Fibroblast of lung (primary cell): ENCODE measurements around the gene TPST2. TPM values are rescaled to one million over a fixed set of nuclear protein-coding genes. Genes with fewer than 3 reads are reported as not detected.

Source experiments
- DNase-seq, 2 donors: peaks; one replicate each; pipeline versions ENCODE4 v3.0.0 to v3.0.0-alpha.2; 2010; ENCODE audit warnings: low read depth in 2 of 2
- H2AFZ ChIP-seq: 2 replicates; pipeline ENCODE4 v1.5.1; 2012; ENCODE audit warnings: low read length, control low read depth, inconsistent platforms
- H3K27ac ChIP-seq: 2 replicates; pipeline ENCODE4 v1.5.1; 2011; ENCODE audit warnings: low read length, control low read depth; ENCODE audit not compliant: insufficient read depth
- H3K27me3 ChIP-seq: 2 replicates; pipeline ENCODE4 v1.5.1; 2011; ENCODE audit warnings: mild to moderate bottlenecking, low read length; ENCODE audit not compliant: control insufficient read depth, insufficient read depth
- H3K36me3 ChIP-seq: 2 replicates; pipeline ENCODE4 v1.5.1; 2011; ENCODE audit warnings: low read length; ENCODE audit not compliant: control insufficient read depth, insufficient read depth
- H3K4me1 ChIP-seq: 2 replicates; pipeline ENCODE4 v1.5.1; 2011; ENCODE audit warnings: low read length; ENCODE audit not compliant: control insufficient read depth, insufficient read depth; ENCODE audit errors: extremely low read depth
- H3K4me2 ChIP-seq: 2 replicates; pipeline ENCODE4 v1.5.1; 2011; ENCODE audit warnings: low read length, control low read depth; ENCODE audit not compliant: insufficient read depth; ENCODE audit errors: extremely low read depth
- H3K4me3 ChIP-seq, 4 experiments: fragments of 200-600 bp in 1 of 4; sonication (generic) in 1 of 4; replicated peaks in 1 of 4; 2 replicates each; pipeline ENCODE4 v1.5.1; 2011 to 2016; ENCODE audit warnings: low read length in 4 of 4, low read depth in 3 of 4, mild to moderate bottlenecking in 3 of 4, control low read depth in 2 of 4, inconsistent platforms in 1 of 4, mixed read lengths in 1 of 4; ENCODE audit not compliant: insufficient read depth in 1 of 4; ENCODE audit errors: control extremely low read depth in 1 of 4
- H3K79me2 ChIP-seq: 2 replicates; pipeline ENCODE4 v1.5.1; 2012; ENCODE audit warnings: mild to moderate bottlenecking, low read length, inconsistent platforms; ENCODE audit not compliant: control insufficient read depth, insufficient read depth
- H3K9ac ChIP-seq: 2 replicates; pipeline ENCODE4 v1.5.1; 2011; ENCODE audit warnings: mild to moderate bottlenecking, low read length, control low read depth; ENCODE audit not compliant: insufficient read depth
- H3K9me3 ChIP-seq: 2 replicates; pipeline ENCODE4 v1.5.1; 2012; ENCODE audit warnings: low read depth, low read length; ENCODE audit not compliant: control insufficient read depth, insufficient read depth
- H4K20me1 ChIP-seq: 2 replicates; pipeline ENCODE4 v1.5.1; 2011; ENCODE audit warnings: low read length; ENCODE audit not compliant: control insufficient read depth, insufficient read depth; ENCODE audit errors: extremely low read depth
- EZH2 ChIP-seq: IDR thresholded peaks from 2 replicates; pipeline ENCODE4 v1.5.1; 2012; ENCODE audit warnings: low read length, control low read depth, mild to moderate bottlenecking; ENCODE audit errors: missing control alignments
- polyA plus RNA-seq, 2 donors: library from polyadenylated mRNA; depleted of rRNA in 1 of 2; stranded (reverse) in 1 of 2; unstranded in 1 of 2; fragments of >200 nt; gene quantifications; 2 replicates each; pipeline ENCODE4 v1.2.1, GENCODE V29; 2011 to 2012; ENCODE audit warnings: missing spikeins in 1 of 2
- total RNA-seq: library from RNA; depleted of rRNA; stranded (reverse); fragments of >200 nt; gene quantifications from 2 replicates; pipeline ENCODE4 v1.2.1, GENCODE V29; 2014
- TF ChIP-seq, protein P1 (sequence below), 2 donors: IDR thresholded peaks in 1 of 2; conservative IDR thresholded peaks in 1 of 2; 1 replicate in 1 of 2; 2 replicates in 1 of 2; pipeline ENCODE4 v1.5.1; 2011 to 2012; ENCODE audit warnings: low read length in 2 of 2, control low read depth in 1 of 2, inconsistent platforms in 1 of 2, low read depth in 1 of 2, mild to moderate bottlenecking in 1 of 2

The TPST2 gene
- total and polyA plus RNA-seq, 2 donors (not counting 1 experiment from before 2014, with no cell fraction given): 32.5 to 35.0 TPM

DNA sequence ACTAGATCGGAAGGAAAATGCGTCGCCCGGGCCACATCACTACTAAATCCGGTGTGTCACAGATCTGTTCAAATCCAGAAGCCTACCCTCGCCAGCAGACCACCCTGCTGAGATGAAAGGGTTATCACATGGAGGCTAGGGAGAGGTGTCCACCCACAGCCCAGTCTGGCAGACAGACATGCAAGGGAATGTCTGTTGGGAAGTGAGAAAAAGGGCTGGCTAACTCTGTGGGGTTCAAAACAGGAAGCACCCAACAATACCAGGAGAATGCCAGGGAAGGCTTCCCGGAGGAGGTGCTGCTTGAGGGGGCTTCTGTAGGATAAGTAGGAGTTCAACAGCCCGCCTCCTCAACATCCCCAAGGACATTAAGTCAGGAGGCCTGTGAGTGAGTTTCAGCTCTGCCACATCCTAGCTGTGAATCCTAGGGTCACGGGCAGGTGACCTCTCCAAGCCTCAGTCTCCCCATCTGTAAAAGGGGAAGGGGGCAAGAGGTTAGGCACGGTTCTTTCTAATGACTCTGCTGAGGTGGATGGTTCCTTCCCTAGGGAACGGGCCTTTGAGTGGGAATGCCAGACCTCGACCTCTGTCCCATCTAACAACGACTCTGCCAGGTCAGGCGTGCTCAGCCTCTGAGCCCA, 1.1 kb downstream of the TPST2 start:
- DNase-seq: no peak
- H3K27ac ChIP-seq: peak overlapping the region; percentile 68
- H3K36me3 ChIP-seq: no peaks in the 10 kb centered on the region
- H3K79me2 ChIP-seq: peaks cover 13% of the 10 kb centered on the region
- TF ChIP-seq, protein P1, sequence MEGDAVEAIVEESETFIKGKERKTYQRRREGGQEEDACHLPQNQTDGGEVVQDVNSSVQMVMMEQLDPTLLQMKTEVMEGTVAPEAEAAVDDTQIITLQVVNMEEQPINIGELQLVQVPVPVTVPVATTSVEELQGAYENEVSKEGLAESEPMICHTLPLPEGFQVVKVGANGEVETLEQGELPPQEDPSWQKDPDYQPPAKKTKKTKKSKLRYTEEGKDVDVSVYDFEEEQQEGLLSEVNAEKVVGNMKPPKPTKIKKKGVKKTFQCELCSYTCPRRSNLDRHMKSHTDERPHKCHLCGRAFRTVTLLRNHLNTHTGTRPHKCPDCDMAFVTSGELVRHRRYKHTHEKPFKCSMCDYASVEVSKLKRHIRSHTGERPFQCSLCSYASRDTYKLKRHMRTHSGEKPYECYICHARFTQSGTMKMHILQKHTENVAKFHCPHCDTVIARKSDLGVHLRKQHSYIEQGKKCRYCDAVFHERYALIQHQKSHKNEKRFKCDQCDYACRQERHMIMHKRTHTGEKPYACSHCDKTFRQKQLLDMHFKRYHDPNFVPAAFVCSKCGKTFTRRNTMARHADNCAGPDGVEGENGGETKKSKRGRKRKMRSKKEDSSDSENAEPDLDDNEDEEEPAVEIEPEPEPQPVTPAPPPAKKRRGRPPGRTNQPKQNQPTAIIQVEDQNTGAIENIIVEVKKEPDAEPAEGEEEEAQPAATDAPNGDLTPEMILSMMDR (conservative IDR thresholded peaks at IDR 0.05 in 1 of 2, IDR thresholded peaks at IDR 0.05 in 1 of 2; ENCODE audit: low read depth in 1 of 2, low read length in 2 of 2): no peak
- TF ChIP-seq EZH2: no peak
- H3K9me3 ChIP-seq: no peaks in the 10 kb centered on the region
- H4K20me1 ChIP-seq: no peaks in the 10 kb centered on the region
- peak overlapping the region; percentile 69 to 90 (median 74) for H3K4me3 ChIP-seq
- H2AFZ ChIP-seq: peak overlapping the region; percentile 30
- H3K4me2 ChIP-seq: peak overlapping the region; percentile 95
- peak overlapping the region; percentile 86 for H3K9ac ChIP-seq
- H3K4me1 ChIP-seq: peaks cover 15% of the 10 kb centered on the region
- no peaks in the 10 kb centered on the region for H3K27me3 ChIP-seq

DNA sequence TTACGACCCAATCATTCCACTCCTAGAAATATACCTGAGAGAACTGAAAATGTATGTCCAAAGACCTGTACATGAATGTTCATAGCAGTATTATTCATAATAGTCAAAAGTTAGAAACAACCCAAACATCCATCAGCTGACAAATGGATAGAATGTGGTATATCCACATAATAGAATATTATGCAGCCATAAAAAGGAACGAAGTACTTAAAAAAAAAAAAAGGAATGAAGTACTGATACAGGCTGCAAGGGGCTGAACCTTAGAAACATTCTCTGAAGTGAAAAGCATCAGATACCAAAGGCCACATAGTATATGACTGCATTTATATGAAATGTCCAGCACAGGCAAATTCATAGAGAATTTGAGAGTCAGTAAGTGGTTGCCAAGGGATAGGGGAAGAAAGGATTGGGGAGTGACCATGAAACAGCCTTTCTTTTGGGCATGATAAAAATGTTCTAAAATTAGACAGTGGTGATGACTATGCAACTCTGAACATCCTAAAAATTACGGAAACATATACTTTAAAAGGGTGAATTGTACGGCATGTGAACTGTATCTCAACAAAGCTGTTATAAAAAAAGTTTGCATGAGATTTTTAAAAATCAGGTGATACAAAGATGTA, 1.8 kb downstream of the TPST2 start:
- H3K9me3 ChIP-seq: no peaks in the 10 kb centered on the region
- no peaks in the 10 kb centered on the region for H4K20me1 ChIP-seq
- no peak overlapping the region for H2AFZ ChIP-seq
- H3K9ac ChIP-seq: no peak overlapping the region
- peak overlapping the region in 1 of 4 experiments; percentile 90 for H3K4me3 ChIP-seq
- H3K4me1 ChIP-seq: peaks cover 15% of the 10 kb centered on the region
- H3K27me3 ChIP-seq: no peaks in the 10 kb centered on the region
- no peak overlapping the region for H3K4me2 ChIP-seq
- H3K27ac ChIP-seq: no peak overlapping the region
- DNase-seq: peak in 1 of 2 donors; percentile 41
- no peaks in the 10 kb centered on the region for H3K36me3 ChIP-seq
- H3K79me2 ChIP-seq: peaks cover 13% of the 10 kb centered on the region
- TF ChIP-seq EZH2: no peak

DNA sequence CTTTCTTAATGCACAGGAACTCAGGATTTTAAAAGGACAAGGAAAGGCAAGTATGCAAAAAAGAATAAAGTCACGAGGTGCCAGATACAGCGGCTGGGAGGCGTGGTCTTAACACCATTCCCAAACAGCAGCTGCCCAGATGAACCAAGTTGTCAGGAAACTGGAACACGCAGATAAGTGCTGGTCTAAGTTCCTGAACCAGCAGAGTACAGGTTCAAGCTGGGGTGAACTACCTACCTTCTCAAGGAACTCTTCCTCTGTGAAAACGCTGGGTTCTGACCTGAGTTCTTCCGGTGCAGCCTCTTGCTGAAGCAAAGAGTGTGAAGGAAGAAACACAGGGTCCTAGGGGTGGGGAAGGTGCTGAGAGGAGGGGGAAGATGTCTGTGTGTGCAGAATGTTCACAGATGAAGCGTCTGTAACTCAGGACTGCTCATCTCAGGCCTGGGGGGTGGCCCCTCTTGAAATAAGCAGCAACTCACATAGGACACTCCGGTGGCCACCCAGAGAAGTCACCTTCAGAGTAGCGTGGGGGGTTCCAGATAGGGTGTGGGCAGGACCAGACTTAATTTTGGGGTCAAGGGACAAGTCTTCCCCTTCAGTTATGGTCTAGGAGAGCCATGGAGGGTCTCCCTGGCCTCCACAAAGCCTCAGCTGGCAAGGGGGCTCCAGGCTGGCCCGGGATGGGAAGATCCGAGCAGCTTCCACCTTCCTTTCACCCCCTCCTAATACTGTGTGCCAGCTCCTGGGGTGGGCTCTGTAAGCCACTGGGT, 3.2 kb downstream of the TPST2 start:
- DNase-seq: no peak
- H3K9me3 ChIP-seq: no peaks in the 10 kb centered on the region
- peaks cover 17% of the 10 kb centered on the region for H3K79me2 ChIP-seq
- no peak overlapping the region for H3K4me3 ChIP-seq
- peaks cover 15% of the 10 kb centered on the region for H3K4me1 ChIP-seq
- no peaks in the 10 kb centered on the region for H3K36me3 ChIP-seq
- no peaks in the 10 kb centered on the region for H3K27me3 ChIP-seq
- no peak for TF ChIP-seq EZH2
- TF ChIP-seq, protein P1 (conservative IDR thresholded peaks at IDR 0.05 in 1 of 2, IDR thresholded peaks at IDR 0.05 in 1 of 2; ENCODE audit: low read depth in 1 of 2, low read length in 2 of 2): no peak
- H3K27ac ChIP-seq: no peak overlapping the region
- no peak overlapping the region for H3K9ac ChIP-seq
- H3K4me2 ChIP-seq: no peak overlapping the region
- H2AFZ ChIP-seq: no peak overlapping the region
- no peaks in the 10 kb centered on the region for H4K20me1 ChIP-seq
